ENCODE measurements around the gene PCSK6.
A peak's percentile ranks its signal among the peaks of the same experiment; 100 is the strongest.

PCSK6 gene

GRCh38 chr15:101266787-101267186 is 222.7 kb downstream of the PCSK6 start:
- no peak for DNase-seq

- no peak for DNase-seq
These were observed 223.5 kb downstream of the PCSK6 start for GRCh38 chr15:101266034-101266433.

- DNase-seq = no peak
These were observed 224.4 kb downstream of the PCSK6 start for GRCh38 chr15:101264911-101265641.

GRCh38 chr15:101264011-101264410 is 225.5 kb downstream of the PCSK6 start:
- DNase-seq = no peak

GRCh38 chr15:101262551-101262950 is 227.0 kb downstream of the PCSK6 start:
- no peak for DNase-seq

GRCh38 chr15:101258238-101259144 is 231.0 kb downstream of the PCSK6 start:
- DNase-seq = peak in 1 of 2 experiments; percentile 40

- DNase-seq = no peak
These were observed 232.8 kb downstream of the PCSK6 start for GRCh38 chr15:101256757-101257156.

GRCh38 chr15:101255615-101256241 is 233.8 kb downstream of the PCSK6 start:
- DNase-seq = no peak

- DNase-seq = no peak
These were observed 234.5 kb downstream of the PCSK6 start for GRCh38 chr15:101255051-101255395.

- no peak for DNase-seq
These were observed 235.1 kb downstream of the PCSK6 start for GRCh38 chr15:101254157-101255050.

Data from NCI-H1930 (cell line).